ENCODE measurements around the gene SF3B2. TPM values are rescaled to one million over a fixed set of nuclear protein-coding genes. Genes with fewer than 3 reads are reported as not detected.
"Not testable (repeated sequence)": the region's sequence is repeated elsewhere in the genome, so short reads cannot be mapped to it uniquely, and the experiment has no call there.

Gene SF3B2
- total RNA-seq, 1 experiment from 2014 or later, result 191 TPM

GRCh38 chr11:66084821-66085475 lies 32.8 kb downstream of the SF3B2 start:
- in situ Hi-C loops (cut with HindIII; ENCODE audit: low pct_unique_long_range_greater_than_20kb, low sequenced_read_pairs), result no loop called here
- no peak for DNase-seq (ENCODE audit: low read depth)

- DNase-seq (ENCODE audit: low read depth), result no peak
- in situ Hi-C loops (cut with HindIII; ENCODE audit: low pct_unique_long_range_greater_than_20kb, low sequenced_read_pairs), result no loop called here
Observed at GRCh38 chr11:66087148-66087908, 35.2 kb downstream of the SF3B2 start.

GRCh38 chr11:66089067-66089466 lies 36.9 kb downstream of the SF3B2 start:
- in situ Hi-C loops (cut with HindIII; ENCODE audit: low pct_unique_long_range_greater_than_20kb, low sequenced_read_pairs), result no loop called here

GRCh38 chr11:66090288-66090687 lies 38.1 kb downstream of the SF3B2 start:
- no peak for DNase-seq (ENCODE audit: low read depth)
- in situ Hi-C loops (cut with HindIII; ENCODE audit: low pct_unique_long_range_greater_than_20kb, low sequenced_read_pairs), result no loop called here

More at GRCh38 chr11:66089067-66089466, 36.9 kb downstream of the SF3B2 start:
- DNase-seq (ENCODE audit: low read depth), result no peak

- in situ Hi-C loops (cut with HindIII; ENCODE audit: low pct_unique_long_range_greater_than_20kb, low sequenced_read_pairs); DNase-seq (ENCODE audit: low read depth): not testable (repeated sequence)
Observed at GRCh38 chr11:66092125-66092524, 40.0 kb downstream of the SF3B2 start.

- in situ Hi-C loops (cut with HindIII; ENCODE audit: low pct_unique_long_range_greater_than_20kb, low sequenced_read_pairs); DNase-seq (ENCODE audit: low read depth): not testable (repeated sequence)
Observed at GRCh38 chr11:66099746-66100145, 47.6 kb downstream of the SF3B2 start.

GRCh38 chr11:66100272-66101065 lies 48.3 kb downstream of the SF3B2 start:
- DNase-seq (ENCODE audit: low read depth), result peak; percentile 70
- in situ Hi-C loops (cut with HindIII; ENCODE audit: low pct_unique_long_range_greater_than_20kb, low sequenced_read_pairs), result no loop called here

GRCh38 chr11:66101066-66101464 lies 48.9 kb downstream of the SF3B2 start:
- in situ Hi-C loops (cut with HindIII; ENCODE audit: low pct_unique_long_range_greater_than_20kb, low sequenced_read_pairs), result no loop called here
- DNase-seq (ENCODE audit: low read depth), result no peak

- no peak for DNase-seq (ENCODE audit: low read depth)
- in situ Hi-C loops (cut with HindIII; ENCODE audit: low pct_unique_long_range_greater_than_20kb, low sequenced_read_pairs), result no loop called here
Observed at GRCh38 chr11:66104057-66104638, 52.0 kb downstream of the SF3B2 start.

- no peak for DNase-seq (ENCODE audit: low read depth)
Observed at GRCh38 chr11:66106786-66107599, 54.8 kb downstream of the SF3B2 start.

GRCh38 chr11:66107600-66108510 lies 55.7 kb downstream of the SF3B2 start:
- in situ Hi-C loops (cut with HindIII; ENCODE audit: low pct_unique_long_range_greater_than_20kb, low sequenced_read_pairs), result no loop called here
- no peak for DNase-seq (ENCODE audit: low read depth)

More at GRCh38 chr11:66106786-66107599, 54.8 kb downstream of the SF3B2 start:
- in situ Hi-C loops (cut with HindIII; ENCODE audit: low pct_unique_long_range_greater_than_20kb, low sequenced_read_pairs), result no loop called here

- in situ Hi-C loops (cut with HindIII; ENCODE audit: low pct_unique_long_range_greater_than_20kb, low sequenced_read_pairs), result no loop called here
- DNase-seq (ENCODE audit: low read depth), result no peak
Observed at GRCh38 chr11:66109294-66109693, 57.1 kb downstream of the SF3B2 start.

- DNase-seq (ENCODE audit: low read depth), result no peak
- in situ Hi-C loops (cut with HindIII; ENCODE audit: low pct_unique_long_range_greater_than_20kb, low sequenced_read_pairs), result no loop called here
Observed at GRCh38 chr11:66111158-66111557, 59.0 kb downstream of the SF3B2 start.

GRCh38 chr11:66112041-66112491 lies 59.9 kb downstream of the SF3B2 start:
- in situ Hi-C loops (cut with HindIII; ENCODE audit: low pct_unique_long_range_greater_than_20kb, low sequenced_read_pairs), result no loop called here
- no peak for DNase-seq (ENCODE audit: low read depth)

GRCh38 chr11:66112601-66113499 lies 60.7 kb downstream of the SF3B2 start:
- in situ Hi-C loops (cut with HindIII; ENCODE audit: low pct_unique_long_range_greater_than_20kb, low sequenced_read_pairs), result no loop called here
- DNase-seq (ENCODE audit: low read depth), result peak; percentile 55

- in situ Hi-C loops (cut with HindIII; ENCODE audit: low pct_unique_long_range_greater_than_20kb, low sequenced_read_pairs); DNase-seq (ENCODE audit: low read depth): not testable (repeated sequence)
Observed at GRCh38 chr11:66114957-66115356, 62.8 kb downstream of the SF3B2 start.
